Measurements from ENCODE around the gene WWOX.

WWOX gene

DNA sequence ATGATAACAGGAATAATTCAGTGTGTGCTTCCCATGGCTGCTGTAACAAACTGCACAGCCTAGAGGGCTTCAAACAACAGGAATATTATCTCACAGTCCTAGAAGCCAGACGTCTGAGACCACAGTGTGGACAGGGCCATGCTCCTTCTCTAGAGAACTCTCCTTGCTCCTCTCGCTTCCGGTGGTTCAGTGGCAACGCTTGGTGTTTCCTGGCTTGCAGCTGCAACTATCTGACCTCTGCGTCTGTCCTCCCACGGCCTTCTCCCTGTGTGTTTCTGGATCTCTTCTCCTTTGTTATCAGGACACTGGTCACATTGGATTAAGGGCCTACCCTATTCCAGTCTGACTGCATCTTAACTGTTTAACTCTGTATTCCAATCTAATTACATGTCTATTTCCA, 1086.7 kb downstream of the WWOX start:
- no peak for DNase-seq
- Histone ChIP-seq H3K4me1 (ENCODE audit: control insufficient read depth, insufficient read depth, low read length, poor library complexity, severe bottlenecking) (no peaks in the 10 kb centered on the region), H3K27me3 (replicated peaks; ENCODE audit: control insufficient read depth, insufficient read depth, low read length, poor library complexity, severe bottlenecking) (no peaks in the 10 kb centered on the region), H3K9me3 (ENCODE audit: control insufficient read depth, low read length) (no peaks in the 10 kb centered on the region), H3K36me3 (ENCODE audit: control insufficient read depth, insufficient read depth, low read length) (no peaks in the 10 kb centered on the region), H3K27ac (ENCODE audit: insufficient read depth, low read length, poor library complexity, severe bottlenecking) (no peak overlapping the region), H3K4me3 (ENCODE audit: insufficient read depth, low read depth, low read length, poor library complexity, severe bottlenecking) (no peak overlapping the region)

- Histone ChIP-seq H3K27ac (ENCODE audit: insufficient read depth, low read length, poor library complexity, severe bottlenecking) (no peak overlapping the region), H3K9me3 (ENCODE audit: control insufficient read depth, low read length) (no peaks in the 10 kb centered on the region), H3K4me3 (ENCODE audit: insufficient read depth, low read depth, low read length, poor library complexity, severe bottlenecking) (no peak overlapping the region), H3K27me3 (replicated peaks; ENCODE audit: control insufficient read depth, insufficient read depth, low read length, poor library complexity, severe bottlenecking) (no peaks in the 10 kb centered on the region), H3K36me3 (ENCODE audit: control insufficient read depth, insufficient read depth, low read length) (no peaks in the 10 kb centered on the region), H3K4me1 (ENCODE audit: control insufficient read depth, insufficient read depth, low read length, poor library complexity, severe bottlenecking) (no peaks in the 10 kb centered on the region)
- DNase-seq, result no peak
These were observed 1088.8 kb downstream of the WWOX start for GRCh38 chr16:79188115-79188738.

GRCh38 chr16:79188739-79189122, 1089.3 kb downstream of the WWOX start:
- H3K4me1 ChIP-seq (ENCODE audit: control insufficient read depth, insufficient read depth, low read length, poor library complexity, severe bottlenecking), result no peaks in the 10 kb centered on the region
- no peak overlapping the region for H3K27ac ChIP-seq (ENCODE audit: insufficient read depth, low read length, poor library complexity, severe bottlenecking)
- no peak overlapping the region for H3K4me3 ChIP-seq (ENCODE audit: insufficient read depth, low read depth, low read length, poor library complexity, severe bottlenecking)
- H3K36me3 ChIP-seq (ENCODE audit: control insufficient read depth, insufficient read depth, low read length), result no peaks in the 10 kb centered on the region
- DNase-seq, result no peak
- no peaks in the 10 kb centered on the region for H3K9me3 ChIP-seq (ENCODE audit: control insufficient read depth, low read length)
- no peaks in the 10 kb centered on the region for H3K27me3 ChIP-seq (replicated peaks; ENCODE audit: control insufficient read depth, insufficient read depth, low read length, poor library complexity, severe bottlenecking)

DNA sequence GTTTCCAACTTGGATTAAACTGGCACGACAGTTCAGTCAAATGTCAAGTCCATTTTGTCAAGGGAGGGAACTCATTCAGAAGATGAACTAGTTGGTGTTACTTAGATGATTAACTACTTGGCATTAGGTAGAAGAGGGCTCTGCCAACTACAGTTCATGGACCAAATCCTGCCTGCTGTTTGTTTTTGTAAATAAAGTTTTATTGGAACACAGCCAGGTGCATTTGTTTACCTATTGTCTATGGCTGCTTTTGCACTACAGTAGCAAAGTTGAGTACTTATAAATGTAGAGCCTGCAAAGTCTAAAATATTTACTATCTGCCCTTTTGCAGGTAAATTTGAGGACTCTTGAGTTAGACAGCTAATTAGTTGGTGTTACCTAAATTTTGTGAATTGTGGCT, 1091.1 kb downstream of the WWOX start:
- H3K27me3 ChIP-seq (replicated peaks; ENCODE audit: control insufficient read depth, insufficient read depth, low read length, poor library complexity, severe bottlenecking), result no peaks in the 10 kb centered on the region
- no peak for DNase-seq
- no peak overlapping the region for H3K27ac ChIP-seq (ENCODE audit: insufficient read depth, low read length, poor library complexity, severe bottlenecking)
- H3K4me3 ChIP-seq (ENCODE audit: insufficient read depth, low read depth, low read length, poor library complexity, severe bottlenecking), result no peak overlapping the region
- H3K4me1 ChIP-seq (ENCODE audit: control insufficient read depth, insufficient read depth, low read length, poor library complexity, severe bottlenecking), result no peaks in the 10 kb centered on the region
- H3K9me3 ChIP-seq (ENCODE audit: control insufficient read depth, low read length), result no peaks in the 10 kb centered on the region
- H3K36me3 ChIP-seq (ENCODE audit: control insufficient read depth, insufficient read depth, low read length), result no peaks in the 10 kb centered on the region

- Histone ChIP-seq H3K27me3 (replicated peaks; ENCODE audit: control insufficient read depth, insufficient read depth, low read length, poor library complexity, severe bottlenecking) (no peaks in the 10 kb centered on the region), H3K27ac (ENCODE audit: insufficient read depth, low read length, poor library complexity, severe bottlenecking) (no peak overlapping the region), H3K4me3 (ENCODE audit: insufficient read depth, low read depth, low read length, poor library complexity, severe bottlenecking) (no peak overlapping the region), H3K4me1 (ENCODE audit: control insufficient read depth, insufficient read depth, low read length, poor library complexity, severe bottlenecking) (no peaks in the 10 kb centered on the region), H3K36me3 (ENCODE audit: control insufficient read depth, insufficient read depth, low read length) (no peaks in the 10 kb centered on the region), H3K9me3 (ENCODE audit: control insufficient read depth, low read length) (no peaks in the 10 kb centered on the region)
- DNase-seq, result no peak
These were observed 1092.5 kb downstream of the WWOX start for GRCh38 chr16:79191933-79192332.

DNA sequence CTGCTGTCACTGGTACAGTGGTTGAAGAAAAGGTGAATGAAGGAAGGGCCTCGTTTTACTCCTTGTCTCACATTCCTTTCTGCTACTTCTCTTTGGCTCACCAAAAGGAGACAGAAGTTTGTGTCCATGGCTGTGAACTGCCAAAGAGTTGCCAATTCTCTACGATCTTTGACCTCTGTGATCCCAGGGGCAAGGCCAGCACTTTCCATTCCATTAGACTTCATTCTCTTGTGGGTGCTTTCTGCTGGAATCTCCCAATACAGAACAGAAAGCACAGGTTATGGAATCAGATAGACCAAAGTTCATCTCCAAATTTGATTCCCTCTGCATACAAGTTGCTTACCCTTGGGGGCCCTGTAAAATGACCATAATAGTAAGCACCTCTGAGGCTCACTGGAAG, 1093.5 kb downstream of the WWOX start:
- Histone ChIP-seq H3K36me3 (ENCODE audit: control insufficient read depth, insufficient read depth, low read length) (no peaks in the 10 kb centered on the region), H3K4me3 (ENCODE audit: insufficient read depth, low read depth, low read length, poor library complexity, severe bottlenecking) (no peak overlapping the region), H3K4me1 (ENCODE audit: control insufficient read depth, insufficient read depth, low read length, poor library complexity, severe bottlenecking) (no peaks in the 10 kb centered on the region), H3K27me3 (replicated peaks; ENCODE audit: control insufficient read depth, insufficient read depth, low read length, poor library complexity, severe bottlenecking) (no peaks in the 10 kb centered on the region), H3K9me3 (ENCODE audit: control insufficient read depth, low read length) (no peaks in the 10 kb centered on the region), H3K27ac (ENCODE audit: insufficient read depth, low read length, poor library complexity, severe bottlenecking) (no peak overlapping the region)
- DNase-seq, result no peak

GRCh38 chr16:79194291-79194690, 1094.8 kb downstream of the WWOX start:
- DNase-seq, result no peak

DNA sequence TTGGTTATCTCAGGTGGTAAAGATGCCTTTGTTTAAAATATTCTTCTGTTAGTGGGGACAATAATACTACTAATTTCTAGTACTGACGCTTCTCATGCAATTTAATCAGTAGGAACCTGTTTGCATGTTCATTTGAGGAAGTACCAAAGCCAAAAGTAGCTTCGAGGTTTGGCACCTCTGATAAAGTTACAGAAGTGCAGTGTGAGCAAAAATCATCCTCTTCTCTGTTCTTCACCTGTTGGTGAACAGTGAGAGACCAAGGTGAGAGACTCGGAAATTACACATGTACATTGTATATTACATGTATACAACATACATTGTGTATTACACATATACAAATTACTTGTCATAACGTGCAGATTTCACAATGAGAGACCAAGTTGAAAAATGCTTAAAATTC, 1096.5 kb downstream of the WWOX start:
- H3K4me3 ChIP-seq (ENCODE audit: insufficient read depth, low read depth, low read length, poor library complexity, severe bottlenecking), result no peak overlapping the region
- H3K4me1 ChIP-seq (ENCODE audit: control insufficient read depth, insufficient read depth, low read length, poor library complexity, severe bottlenecking), result no peaks in the 10 kb centered on the region
- no peaks in the 10 kb centered on the region for H3K27me3 ChIP-seq (replicated peaks; ENCODE audit: control insufficient read depth, insufficient read depth, low read length, poor library complexity, severe bottlenecking)
- no peak overlapping the region for H3K27ac ChIP-seq (ENCODE audit: insufficient read depth, low read length, poor library complexity, severe bottlenecking)
- no peaks in the 10 kb centered on the region for H3K36me3 ChIP-seq (ENCODE audit: control insufficient read depth, insufficient read depth, low read length)
- DNase-seq, result no peak
- no peaks in the 10 kb centered on the region for H3K9me3 ChIP-seq (ENCODE audit: control insufficient read depth, low read length)

More at GRCh38 chr16:79194291-79194690, 1094.8 kb downstream of the WWOX start:
- Histone ChIP-seq H3K9me3 (ENCODE audit: control insufficient read depth, low read length) (no peaks in the 10 kb centered on the region), H3K27ac (ENCODE audit: insufficient read depth, low read length, poor library complexity, severe bottlenecking) (no peak overlapping the region), H3K27me3 (replicated peaks; ENCODE audit: control insufficient read depth, insufficient read depth, low read length, poor library complexity, severe bottlenecking) (no peaks in the 10 kb centered on the region), H3K36me3 (ENCODE audit: control insufficient read depth, insufficient read depth, low read length) (no peaks in the 10 kb centered on the region), H3K4me3 (ENCODE audit: insufficient read depth, low read depth, low read length, poor library complexity, severe bottlenecking) (no peak overlapping the region), H3K4me1 (ENCODE audit: control insufficient read depth, insufficient read depth, low read length, poor library complexity, severe bottlenecking) (no peaks in the 10 kb centered on the region)

- no peak for DNase-seq
- no peak overlapping the region for H3K4me3 ChIP-seq (ENCODE audit: insufficient read depth, low read depth, low read length, poor library complexity, severe bottlenecking)
- no peaks in the 10 kb centered on the region for H3K4me1 ChIP-seq (ENCODE audit: control insufficient read depth, insufficient read depth, low read length, poor library complexity, severe bottlenecking)
- H3K9me3 ChIP-seq (ENCODE audit: control insufficient read depth, low read length), result no peaks in the 10 kb centered on the region
- H3K27ac ChIP-seq (ENCODE audit: insufficient read depth, low read length, poor library complexity, severe bottlenecking), result no peak overlapping the region
- H3K27me3 ChIP-seq (replicated peaks; ENCODE audit: control insufficient read depth, insufficient read depth, low read length, poor library complexity, severe bottlenecking), result no peaks in the 10 kb centered on the region
- no peaks in the 10 kb centered on the region for H3K36me3 ChIP-seq (ENCODE audit: control insufficient read depth, insufficient read depth, low read length)
These were observed 1102.0 kb downstream of the WWOX start for GRCh38 chr16:79201436-79201835.

- no peaks in the 10 kb centered on the region for H3K4me1 ChIP-seq (ENCODE audit: control insufficient read depth, insufficient read depth, low read length, poor library complexity, severe bottlenecking)
- no peaks in the 10 kb centered on the region for H3K27me3 ChIP-seq (replicated peaks; ENCODE audit: control insufficient read depth, insufficient read depth, low read length, poor library complexity, severe bottlenecking)
- no peak for DNase-seq
- H3K9me3 ChIP-seq (ENCODE audit: control insufficient read depth, low read length), result no peaks in the 10 kb centered on the region
- no peak overlapping the region for H3K4me3 ChIP-seq (ENCODE audit: insufficient read depth, low read depth, low read length, poor library complexity, severe bottlenecking)
- H3K36me3 ChIP-seq (ENCODE audit: control insufficient read depth, insufficient read depth, low read length), result no peaks in the 10 kb centered on the region
- no peak overlapping the region for H3K27ac ChIP-seq (ENCODE audit: insufficient read depth, low read length, poor library complexity, severe bottlenecking)
These were observed 1103.5 kb downstream of the WWOX start for GRCh38 chr16:79202977-79203376.
